Testis (tissue), 3 donors: Measurements from ENCODE around the gene PRR16. TPM values are rescaled to one million over a fixed set of nuclear protein-coding genes. Genes with fewer than 3 reads are reported as not detected.

ENCODE experiments used
- DNase-seq: peaks from one replicate; pipeline ENCODE4 v3.0.0-alpha.2; 2019
- H3K27ac ChIP-seq, 2 donors: fragments of 200-600 bp; sonication (generic); one replicate each; pipeline ENCODE4 v1.5.1; 2019
- H3K27me3 ChIP-seq: fragments of 200-600 bp; sonication (generic); one replicate; pipeline ENCODE4 v1.5.1; 2019
- H3K36me3 ChIP-seq: fragments of 200-600 bp; sonication (generic); one replicate; pipeline ENCODE4 v1.5.1; 2017; ENCODE audit warnings: low read depth; ENCODE audit errors: missing control alignments
- H3K4me1 ChIP-seq: fragments of 200-600 bp; sonication (generic); one replicate; pipeline ENCODE4 v1.5.1; 2019
- H3K4me3 ChIP-seq, 2 donors: fragments of 200-600 bp; sonication (generic); one replicate each; pipeline ENCODE4 v1.5.1; 2017 to 2019
- H3K9me3 ChIP-seq: fragments of 200-600 bp; sonication (generic); one replicate; pipeline ENCODE4 v1.5.1; 2017
- POLR2A ChIP-seq: fragments of 450-650 bp; IDR thresholded peaks from one replicate; pipeline ENCODE4 v1.6.1; 2017; ENCODE audit warnings: antibody characterized with exemption, mild to moderate bottlenecking, moderate library complexity
- WGBS, 2 donors: methylation state at CpG; one replicate each; pipeline ENCODE4 v1.1.5; 2018; 5-methylcytosine and 5-hydroxymethylcytosine counted together
- intact Hi-C: fragments of 100-400 bp; cut with DNase I; formaldehyde crosslinking; loops from one replicate; pipeline ENCODE4 v1.15.1; 2023; ENCODE audit warnings: low total_unique reads
- polyA plus RNA-seq: library from polyadenylated mRNA; stranded (reverse); fragments of 350-450 nt; fragmentation: Illumina TruSeq; extraction: RNeasy Lipid Tissue Mini Kit (QIAGEN cat#74804); gene quantifications from one replicate; pipeline ENCODE4 v1.2.3, GENCODE V29; 2014; ENCODE audit warnings: low read depth, low replicate concordance; ENCODE audit not compliant: insufficient read depth
- total RNA-seq, 2 donors: library from RNA; depleted of rRNA; stranded (reverse); fragments of >200 nt; gene quantifications; one replicate each; pipeline ENCODE4 v1.2.3, GENCODE V29; 2016
- TF ChIP-seq, protein P1 (sequence below), 3 experiments: fragments of 450-650 bp in 2 of 3; fragments of 200-600 bp in 1 of 3; sonication (generic) in 1 of 3; IDR thresholded peaks; one replicate each; pipeline ENCODE4 v1.5.1; 2016 to 2019; ENCODE audit warnings: antibody characterized with exemption in 3 of 3, mild to moderate bottlenecking in 2 of 3, moderate library complexity in 1 of 3

The PRR16 gene
- total and polyA plus RNA-seq, 3 donors from 2014 or later, result 0.68 to 3.4 (median 1.5) TPM

DNA sequence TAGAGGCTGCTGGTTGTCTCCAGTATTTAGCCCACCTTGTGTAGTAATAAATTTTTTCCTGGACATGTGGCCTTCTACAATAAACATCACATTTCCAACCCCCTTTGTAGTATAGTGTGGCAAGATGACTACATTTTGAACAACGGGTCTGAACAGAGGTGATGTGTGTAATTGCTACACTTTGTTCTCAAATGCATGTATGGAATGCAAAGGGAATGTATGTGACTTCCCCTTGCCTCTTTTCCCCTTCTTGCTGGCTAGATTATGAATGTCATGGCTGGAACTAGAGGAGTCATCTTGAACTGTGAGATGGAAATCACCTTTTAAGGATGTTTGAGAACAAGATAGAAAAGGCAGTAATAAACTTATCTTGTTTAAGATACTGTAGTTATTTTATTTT lies 54.5 kb downstream of the PRR16 start:
- no peaks in the 10 kb centered on the region for H3K27me3 ChIP-seq
- no peaks in the 10 kb centered on the region for H3K4me1 ChIP-seq
- intact Hi-C loops, result no loop called here
- no peaks in the 10 kb centered on the region for H3K36me3 ChIP-seq
- 70 to 75% methylated on average over 1 of the region's 1 CpG for WGBS, 2 donors
- TF ChIP-seq POLR2A, result no peak
- TF ChIP-seq, protein P1, sequence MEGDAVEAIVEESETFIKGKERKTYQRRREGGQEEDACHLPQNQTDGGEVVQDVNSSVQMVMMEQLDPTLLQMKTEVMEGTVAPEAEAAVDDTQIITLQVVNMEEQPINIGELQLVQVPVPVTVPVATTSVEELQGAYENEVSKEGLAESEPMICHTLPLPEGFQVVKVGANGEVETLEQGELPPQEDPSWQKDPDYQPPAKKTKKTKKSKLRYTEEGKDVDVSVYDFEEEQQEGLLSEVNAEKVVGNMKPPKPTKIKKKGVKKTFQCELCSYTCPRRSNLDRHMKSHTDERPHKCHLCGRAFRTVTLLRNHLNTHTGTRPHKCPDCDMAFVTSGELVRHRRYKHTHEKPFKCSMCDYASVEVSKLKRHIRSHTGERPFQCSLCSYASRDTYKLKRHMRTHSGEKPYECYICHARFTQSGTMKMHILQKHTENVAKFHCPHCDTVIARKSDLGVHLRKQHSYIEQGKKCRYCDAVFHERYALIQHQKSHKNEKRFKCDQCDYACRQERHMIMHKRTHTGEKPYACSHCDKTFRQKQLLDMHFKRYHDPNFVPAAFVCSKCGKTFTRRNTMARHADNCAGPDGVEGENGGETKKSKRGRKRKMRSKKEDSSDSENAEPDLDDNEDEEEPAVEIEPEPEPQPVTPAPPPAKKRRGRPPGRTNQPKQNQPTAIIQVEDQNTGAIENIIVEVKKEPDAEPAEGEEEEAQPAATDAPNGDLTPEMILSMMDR (IDR thresholded peaks at IDR 0.05), result no peak
- no peak for DNase-seq
- H3K4me3 ChIP-seq, result no peak overlapping the region
- no peak overlapping the region for H3K27ac ChIP-seq
- H3K9me3 ChIP-seq, result no peaks in the 10 kb centered on the region

DNA sequence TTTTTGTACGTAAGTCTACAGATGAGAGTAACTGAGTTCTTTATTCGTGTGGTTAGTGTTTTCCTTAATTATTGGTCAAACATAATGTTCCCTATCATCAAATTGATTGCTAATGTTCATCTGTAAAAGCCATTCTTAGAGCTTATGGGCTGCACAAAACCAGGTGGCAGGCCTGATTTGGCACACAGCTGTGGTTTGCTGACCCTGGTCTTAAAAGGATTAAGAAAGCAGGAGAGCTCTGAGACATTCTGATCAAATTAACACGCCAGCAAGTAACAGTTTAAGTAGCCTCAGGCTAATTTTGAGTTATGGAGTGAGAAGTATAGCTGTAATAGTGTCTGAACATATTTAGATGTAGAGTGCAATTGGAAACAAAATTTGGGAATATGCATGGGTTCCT lies 63.2 kb downstream of the PRR16 start:
- Histone ChIP-seq H3K4me3 (no peak overlapping the region), H3K27ac (no peak overlapping the region), H3K9me3 (no peaks in the 10 kb centered on the region), H3K27me3 (no peaks in the 10 kb centered on the region), H3K4me1 (no peaks in the 10 kb centered on the region), H3K36me3 (no peaks in the 10 kb centered on the region)
- intact Hi-C loops, result no loop called here
- DNase-seq, result no peak
- 77 to 86% methylated on average over 3 of the region's 3 CpGs for WGBS, 2 donors
- no peak for TF ChIP-seq POLR2A
- TF ChIP-seq, protein P1 (IDR thresholded peaks at IDR 0.05), result no peak

DNA sequence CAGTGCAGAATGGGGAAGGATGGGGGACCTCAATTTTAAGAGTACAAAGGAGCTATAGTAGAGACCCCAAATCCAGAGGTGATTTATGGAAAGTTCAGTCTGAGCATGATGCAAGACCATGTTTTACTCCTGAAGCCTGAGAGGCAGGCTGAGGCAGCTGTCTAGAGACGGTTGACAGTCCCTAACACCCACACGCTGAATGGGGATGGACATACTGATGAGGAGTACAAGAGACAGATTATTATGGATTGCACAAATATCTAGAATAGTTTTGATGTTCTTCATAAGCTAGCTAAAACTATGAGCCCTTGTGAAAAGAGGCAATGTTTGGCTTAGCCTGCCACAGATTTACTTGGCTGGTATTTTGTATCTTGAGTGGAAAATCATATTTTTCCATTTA lies 64.5 kb downstream of the PRR16 start:
- Histone ChIP-seq H3K27me3 (no peaks in the 10 kb centered on the region), H3K4me3 (no peak overlapping the region), H3K9me3 (no peaks in the 10 kb centered on the region), H3K4me1 (no peaks in the 10 kb centered on the region), H3K27ac (no peak overlapping the region), H3K36me3 (no peaks in the 10 kb centered on the region)
- 70 to 77% methylated on average over 2 of the region's 2 CpGs for WGBS, 2 donors
- DNase-seq, result no peak
- TF ChIP-seq, protein P1 (IDR thresholded peaks at IDR 0.05), result no peak
- no peak for TF ChIP-seq POLR2A
- intact Hi-C loops, result no loop called here

DNA sequence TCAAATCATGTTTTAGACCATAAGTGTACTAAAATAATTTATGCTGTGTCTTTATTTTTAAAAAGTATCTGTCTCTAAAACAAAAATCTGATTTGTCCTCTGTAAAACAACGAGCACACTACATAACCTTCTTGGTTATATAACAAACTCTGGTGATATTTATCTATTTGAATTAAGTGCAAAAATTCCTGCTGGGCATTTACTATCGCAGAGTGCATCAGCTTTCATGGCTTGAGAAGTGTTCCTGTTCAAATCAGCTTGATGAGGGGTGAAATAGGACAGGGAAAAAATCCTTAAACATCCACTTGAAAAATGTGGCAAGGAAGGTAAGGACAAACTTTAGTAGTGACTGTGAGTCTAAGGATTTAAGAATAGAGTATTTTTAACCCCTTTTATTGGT lies 65.3 kb downstream of the PRR16 start:
- TF ChIP-seq, protein P1 (IDR thresholded peaks at IDR 0.05), result no peak
- TF ChIP-seq POLR2A, result no peak
- H3K4me1 ChIP-seq, result no peaks in the 10 kb centered on the region
- DNase-seq, result no peak
- no peak overlapping the region for H3K4me3 ChIP-seq
- no peak overlapping the region for H3K27ac ChIP-seq
- no peaks in the 10 kb centered on the region for H3K27me3 ChIP-seq
- WGBS, 2 donors, result 89 to 91% methylated on average over 2 of the region's 2 CpGs
- no peaks in the 10 kb centered on the region for H3K9me3 ChIP-seq
- intact Hi-C loops, result no loop called here
- H3K36me3 ChIP-seq, result no peaks in the 10 kb centered on the region

DNA sequence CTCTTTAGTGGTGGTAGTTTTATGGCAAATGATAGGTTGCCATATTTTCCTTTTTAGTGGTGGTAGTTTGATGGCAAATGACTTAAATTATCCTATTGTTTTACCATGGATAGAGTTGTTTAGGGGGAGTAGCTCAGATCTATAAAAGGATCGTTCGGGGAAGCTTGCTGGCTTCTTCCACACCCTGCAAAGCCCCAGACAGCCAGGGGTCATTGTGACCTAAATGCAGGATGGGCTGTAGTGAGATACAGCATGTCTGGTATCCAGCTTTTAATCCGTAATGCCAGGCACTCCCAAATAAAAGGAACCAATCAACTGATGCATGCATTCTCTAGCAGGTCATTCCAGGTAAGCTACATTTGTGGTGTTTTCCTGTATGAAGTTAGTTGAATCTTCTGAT lies 67.1 kb downstream of the PRR16 start:
- intact Hi-C loops, result no loop called here
- H3K27me3 ChIP-seq, result no peaks in the 10 kb centered on the region
- no peak for DNase-seq
- no peaks in the 10 kb centered on the region for H3K9me3 ChIP-seq
- TF ChIP-seq, protein P1 (IDR thresholded peaks at IDR 0.05), result no peak
- TF ChIP-seq POLR2A, result no peak
- no peaks in the 10 kb centered on the region for H3K4me1 ChIP-seq
- no peaks in the 10 kb centered on the region for H3K36me3 ChIP-seq
- 52 to 56% methylated on average over 3 of the region's 3 CpGs for WGBS, 2 donors
- no peak overlapping the region for H3K27ac ChIP-seq
- H3K4me3 ChIP-seq, result no peak overlapping the region
